22Rv1 (cell line): ENCODE measurements around the gene ITPR2.
"Not testable (repeated sequence)": the region's sequence is repeated elsewhere in the genome, so short reads cannot be mapped to it uniquely, and the experiment has no call there.

Experiments
- H3K27ac ChIP-seq: fragments of 450-650 bp; 2 replicates; pipeline ENCODE4 v1.5.1; 2017
- CTCF ChIP-seq: fragments of 450-650 bp; IDR thresholded peaks from 2 replicates; pipeline ENCODE4 v1.5.1; 2017; ENCODE audit warnings: mild to moderate bottlenecking
- ZFX ChIP-seq: fragments of 450-650 bp; IDR thresholded peaks from 2 replicates; pipeline ENCODE4 v1.6.1; 2017; ENCODE audit warnings: antibody characterized with exemption, borderline replicate concordance

Gene ITPR2

GRCh38 chr12:26319511-26319910 lies 513.5 kb downstream of the ITPR2 start:
- H3K27ac ChIP-seq = no peak overlapping the region
- no peak for TF ChIP-seq CTCF
- no peak for TF ChIP-seq ZFX

GRCh38 chr12:26318661-26319068 lies 514.3 kb downstream of the ITPR2 start:
- TF ChIP-seq CTCF (no peak), ZFX (no peak)
- H3K27ac ChIP-seq = no peak overlapping the region

GRCh38 chr12:26317942-26318575 lies 514.9 kb downstream of the ITPR2 start:
- H3K27ac ChIP-seq = no peak overlapping the region
- no peak for TF ChIP-seq ZFX

- not testable (repeated sequence) for H3K27ac ChIP-seq
Measured at GRCh38 chr12:26314103-26314502, 518.9 kb downstream of the ITPR2 start.

- H3K27ac ChIP-seq = not testable (repeated sequence)
Measured at GRCh38 chr12:26310489-26310888, 522.5 kb downstream of the ITPR2 start.

- H3K27ac ChIP-seq = no peak overlapping the region
- no peak for TF ChIP-seq CTCF
- no peak for TF ChIP-seq ZFX
Measured at GRCh38 chr12:26309634-26310033, 523.4 kb downstream of the ITPR2 start.

GRCh38 chr12:26304273-26304672 lies 528.7 kb downstream of the ITPR2 start:
- TF ChIP-seq ZFX = no peak

GRCh38 chr12:26303418-26303817 lies 529.6 kb downstream of the ITPR2 start:
- TF ChIP-seq ZFX (no peak), CTCF (no peak)
- no peak overlapping the region for H3K27ac ChIP-seq

More at GRCh38 chr12:26304273-26304672, 528.7 kb downstream of the ITPR2 start:
- no peak overlapping the region for H3K27ac ChIP-seq

GRCh38 chr12:26302776-26303175 lies 530.2 kb downstream of the ITPR2 start:
- no peak for TF ChIP-seq ZFX
- no peak for TF ChIP-seq CTCF
- no peak overlapping the region for H3K27ac ChIP-seq

GRCh38 chr12:26299751-26300150 lies 533.2 kb downstream of the ITPR2 start:
- TF ChIP-seq CTCF = no peak
- H3K27ac ChIP-seq = no peak overlapping the region
